ACHN (cell line): ENCODE results near the gene CDCA5.

Experiments
- DNase-seq: peaks from one replicate; pipeline ENCODE4 v3.0.0-alpha.2; 2015
- in situ Hi-C: cut with HindIII; loops from 2 replicates; pipeline ENCODE4 v1.10.0; 2017; ENCODE audit warnings: low sequenced_read_pairs, low pct_ligation_motif_present, low pct_unique_long_range_greater_than_20kb

Gene CDCA5

DNA sequence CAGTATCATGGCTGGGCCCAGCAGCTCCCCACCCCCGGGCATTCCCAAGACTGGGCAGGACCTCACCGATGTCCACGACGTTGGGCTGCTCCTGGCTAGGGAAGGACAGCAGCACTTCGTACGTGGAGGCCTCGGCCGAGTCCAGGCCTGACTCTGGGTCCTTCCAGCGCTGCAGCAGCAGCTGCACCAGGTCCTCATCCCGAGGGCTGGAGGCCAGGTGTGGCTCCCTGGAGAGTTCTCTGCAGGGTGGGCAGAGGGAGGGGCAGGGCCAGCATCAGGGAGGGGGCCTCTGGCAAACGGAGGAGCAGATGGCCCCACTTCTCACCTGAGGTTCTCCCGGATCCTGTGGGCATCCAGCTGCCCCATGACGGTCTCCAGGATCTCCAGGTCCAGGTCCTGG lies 25.8 kb downstream of the CDCA5 start:
- no peak for DNase-seq

DNA sequence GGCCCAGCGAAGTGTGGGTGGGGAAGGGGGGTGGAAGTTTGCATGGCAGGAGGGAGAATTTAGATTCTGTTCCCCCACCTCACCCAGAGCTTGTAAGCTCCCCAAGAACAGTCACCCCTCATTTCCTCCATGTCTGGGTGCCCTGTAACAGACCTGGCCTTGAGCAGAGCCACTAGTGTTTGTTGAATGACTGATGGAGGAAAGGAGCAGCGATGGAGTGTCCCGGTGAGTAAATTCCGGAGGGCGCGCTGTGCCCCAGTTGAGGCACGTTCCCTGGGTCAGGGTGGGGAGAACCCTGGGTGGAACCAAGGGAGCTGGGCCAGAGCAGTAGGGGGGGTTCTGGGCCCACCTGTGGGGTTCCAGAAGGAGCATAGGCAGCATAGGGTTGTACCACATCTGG lies 26.3 kb downstream of the CDCA5 start:
- in situ Hi-C loops: no loop called here
- DNase-seq: no peak

More for the DNA sequence above, 25.8 kb downstream of the CDCA5 start:
- in situ Hi-C loops: no loop called here

DNA sequence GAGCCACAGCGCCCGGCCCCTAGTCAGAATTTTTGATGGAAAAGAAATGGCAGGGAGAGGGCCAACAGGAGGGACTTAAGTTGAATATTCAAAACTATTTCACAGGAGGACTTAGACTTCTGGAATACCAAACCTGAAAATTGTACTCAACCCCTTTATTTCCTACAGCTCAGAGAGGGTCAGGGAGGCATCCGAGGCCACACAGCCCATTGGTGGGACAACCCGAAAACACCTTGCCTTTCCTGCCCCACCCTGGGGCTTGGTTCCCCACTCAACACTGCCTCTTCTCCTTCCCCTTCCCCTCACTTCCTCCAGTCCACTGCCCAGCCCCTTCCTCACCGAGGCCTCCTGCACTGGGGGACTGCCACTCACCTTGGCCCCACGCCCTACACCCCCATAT lies 26.8 kb downstream of the CDCA5 start:
- DNase-seq: no peak
- in situ Hi-C loops: no loop called here

DNA sequence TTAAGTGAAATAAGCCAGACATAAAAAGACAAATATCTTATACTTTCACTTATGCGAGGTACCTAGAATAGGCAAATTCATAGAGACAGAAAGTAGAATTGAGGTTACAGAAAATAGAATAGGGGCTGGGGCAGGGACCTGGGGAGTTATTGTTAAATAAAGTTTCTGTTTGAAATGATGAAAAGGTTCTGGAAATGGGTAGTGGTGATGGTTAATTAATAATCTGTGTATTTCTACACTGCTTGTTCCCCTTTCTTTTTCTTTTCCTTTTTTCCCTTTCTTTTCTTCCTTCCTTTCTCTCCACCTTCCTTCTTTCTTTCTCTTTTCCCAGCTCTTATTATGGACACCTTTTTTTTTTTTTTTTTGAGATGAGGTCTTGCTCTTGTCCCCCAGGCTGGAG lies 28.3 kb downstream of the CDCA5 start:
- DNase-seq: no peak
- in situ Hi-C loops: no loop called here

DNA sequence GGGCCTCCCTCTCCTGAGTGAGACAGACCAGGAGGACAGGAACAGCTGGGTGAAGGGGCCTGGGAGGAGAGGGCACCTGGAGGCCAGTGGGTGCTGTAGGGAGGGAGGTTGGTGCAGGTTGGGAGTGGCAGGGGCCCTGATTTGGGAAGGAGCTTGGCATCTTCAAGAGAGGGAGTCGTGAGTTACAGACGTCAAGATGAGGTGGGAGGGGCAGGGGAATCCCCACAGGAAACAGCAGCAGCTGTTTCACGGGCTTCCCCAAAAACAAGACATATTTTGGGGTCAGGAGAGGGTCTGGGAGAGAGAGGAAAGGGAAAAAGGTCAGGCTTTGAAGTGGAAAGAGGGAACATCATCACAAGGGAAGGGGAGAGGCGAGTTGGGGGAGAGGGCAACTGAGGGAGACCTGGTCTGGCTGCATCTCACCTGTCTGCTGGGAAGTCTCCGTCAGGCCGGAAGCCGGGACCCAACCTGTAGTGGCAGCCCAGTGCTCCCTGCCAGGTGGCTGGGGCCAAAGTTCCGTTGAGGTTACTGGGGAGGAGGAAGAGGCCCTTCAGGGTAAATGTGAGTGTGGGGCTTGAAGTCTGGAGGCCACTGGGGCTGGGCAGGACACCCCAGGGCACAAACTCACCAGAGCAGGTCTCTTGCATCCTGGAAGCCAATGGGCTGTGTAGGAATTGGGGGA lies 29.9 kb downstream of the CDCA5 start:
- DNase-seq: no peak
- in situ Hi-C loops: no loop called here

DNA sequence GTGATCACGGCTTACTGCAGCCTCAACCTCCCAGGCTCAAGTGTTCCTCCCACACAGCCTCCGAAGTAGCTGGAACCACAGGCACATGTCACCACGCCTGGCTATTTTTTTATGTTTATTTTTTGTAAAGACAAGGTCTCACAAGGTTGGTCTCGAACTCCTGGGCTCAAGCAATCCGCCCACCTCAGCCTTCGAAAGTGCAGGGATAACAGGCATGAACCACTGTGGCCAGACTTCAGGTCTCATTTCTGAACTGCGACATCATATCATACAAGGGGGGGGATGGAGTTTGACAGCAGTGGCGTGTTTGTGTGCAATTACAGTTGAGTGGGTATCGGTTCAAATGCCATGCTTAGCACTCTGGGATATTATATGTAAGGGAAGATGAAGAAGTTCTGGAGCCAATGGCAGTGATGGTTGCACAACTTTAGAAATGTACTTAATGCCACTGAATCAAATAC lies 32.4 kb downstream of the CDCA5 start:
- in situ Hi-C loops: no loop called here

DNA sequence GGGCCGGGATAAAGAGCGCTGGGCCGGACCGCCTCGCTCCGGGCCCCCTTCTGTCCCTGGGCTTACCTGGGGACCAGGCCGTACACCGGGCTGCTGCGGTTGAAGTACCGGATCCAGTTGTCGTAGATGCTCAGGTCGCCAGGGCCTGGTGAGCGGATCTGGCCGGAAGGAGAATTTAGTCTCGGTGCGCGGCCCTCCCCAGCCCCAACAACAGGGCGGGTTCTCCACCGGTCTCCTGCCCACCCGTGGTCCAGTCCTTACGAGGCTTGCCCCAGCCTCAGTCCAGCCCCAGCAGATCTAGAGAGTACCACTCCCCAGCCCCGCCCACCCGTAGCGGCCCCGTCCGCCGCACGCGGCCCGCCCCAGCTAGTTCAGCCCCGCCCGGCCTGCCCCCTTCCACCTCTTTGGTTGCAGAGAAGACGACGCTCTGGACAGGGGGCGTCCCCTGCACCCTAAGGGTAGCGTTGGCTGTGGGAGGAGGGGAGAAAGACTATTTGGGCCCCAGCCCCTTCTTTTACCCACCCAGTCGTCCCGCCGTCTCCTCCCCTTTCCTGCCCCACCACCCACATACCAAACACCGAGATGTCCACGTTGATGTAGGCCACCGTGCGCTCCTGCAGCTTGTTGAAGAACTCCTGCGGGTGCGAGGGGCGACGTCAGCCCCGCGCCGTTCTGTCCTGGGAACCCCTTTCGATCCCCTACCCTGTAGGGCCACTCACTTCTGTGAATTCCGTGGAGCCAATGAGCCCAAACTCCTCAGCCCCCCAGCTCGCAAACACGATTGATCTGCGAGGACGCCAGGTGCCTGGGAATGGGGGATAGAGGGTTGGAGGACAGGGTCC lies 36.0 kb downstream of the CDCA5 start:
- no peak for DNase-seq
- in situ Hi-C loops: no loop called here

More for the DNA sequence above, 32.4 kb downstream of the CDCA5 start:
- DNase-seq: no peak

DNA sequence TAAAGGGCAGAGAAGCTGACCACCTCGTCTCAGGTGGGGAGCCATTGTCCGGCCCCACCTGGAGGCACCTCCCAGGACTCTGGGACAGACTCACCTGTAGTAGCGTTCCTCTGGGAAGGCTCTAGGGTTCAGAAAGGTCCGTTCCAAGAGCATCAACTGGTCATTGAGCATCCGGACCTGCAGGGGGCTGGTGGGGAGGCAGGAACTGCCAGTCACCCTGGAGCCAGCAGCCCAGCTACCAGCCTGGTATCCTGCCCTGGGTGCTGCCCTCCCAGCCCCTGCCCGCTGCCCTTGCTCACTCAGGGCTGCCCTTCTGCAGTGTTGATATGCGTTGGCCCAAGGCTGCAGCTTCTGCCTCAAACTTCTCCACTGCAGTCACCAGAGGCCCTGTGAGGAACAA lies 38.1 kb downstream of the CDCA5 start:
- in situ Hi-C loops: no loop called here
- no peak for DNase-seq

DNA sequence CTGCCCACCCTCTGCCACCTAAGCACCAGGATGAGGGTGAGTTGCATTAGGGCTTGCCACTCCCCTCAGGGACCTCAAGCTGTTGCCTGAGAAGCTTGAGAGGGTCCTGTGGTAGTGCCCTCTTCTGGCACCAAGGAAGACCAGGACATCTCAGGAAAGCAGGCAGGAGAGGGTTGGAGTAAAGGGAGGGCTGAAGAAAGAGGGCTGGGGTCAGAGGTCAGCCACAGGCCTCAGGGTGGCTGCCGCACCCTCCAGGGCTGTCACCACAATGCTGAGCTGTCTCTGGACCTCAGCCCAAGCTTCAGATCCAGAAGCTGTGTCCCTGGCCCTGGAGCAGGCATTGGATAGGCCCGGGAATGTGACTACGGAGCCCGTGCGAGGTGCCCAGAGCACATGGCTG lies 38.8 kb downstream of the CDCA5 start:
- no peak for DNase-seq
- in situ Hi-C loops: no loop called here

DNA sequence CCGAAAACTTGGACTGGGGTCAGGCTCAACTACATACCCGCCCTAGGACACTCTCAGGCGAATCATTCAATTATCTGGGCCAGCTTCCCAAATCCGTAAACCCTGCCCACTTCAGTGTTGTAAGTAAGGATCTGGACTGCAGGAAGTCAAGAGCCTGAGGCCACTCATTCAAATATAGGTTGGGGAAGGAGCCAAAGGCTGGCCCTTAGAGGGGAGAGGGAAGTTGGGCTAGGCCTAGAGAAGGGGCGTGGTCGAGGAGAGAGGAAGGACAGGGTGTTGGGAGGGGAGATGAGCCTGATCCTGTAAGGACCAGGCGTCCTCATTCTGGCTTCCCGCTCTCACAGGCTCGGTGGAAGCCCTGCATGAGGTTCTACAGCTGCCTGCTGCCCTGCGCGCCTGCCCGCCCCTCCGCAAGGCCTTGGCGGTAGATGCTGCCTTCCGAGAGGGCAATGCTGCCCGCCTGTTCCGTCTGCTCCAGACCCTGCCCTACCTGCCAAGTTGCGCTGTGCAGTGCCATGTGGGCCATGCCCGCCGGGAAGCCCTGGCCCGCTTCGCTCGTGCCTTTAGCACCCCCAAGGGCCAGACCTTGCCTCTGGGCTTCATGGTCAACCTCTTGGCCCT lies 39.8 kb downstream of the CDCA5 start:
- DNase-seq: no peak
- in situ Hi-C loops: no loop called here

DNA sequence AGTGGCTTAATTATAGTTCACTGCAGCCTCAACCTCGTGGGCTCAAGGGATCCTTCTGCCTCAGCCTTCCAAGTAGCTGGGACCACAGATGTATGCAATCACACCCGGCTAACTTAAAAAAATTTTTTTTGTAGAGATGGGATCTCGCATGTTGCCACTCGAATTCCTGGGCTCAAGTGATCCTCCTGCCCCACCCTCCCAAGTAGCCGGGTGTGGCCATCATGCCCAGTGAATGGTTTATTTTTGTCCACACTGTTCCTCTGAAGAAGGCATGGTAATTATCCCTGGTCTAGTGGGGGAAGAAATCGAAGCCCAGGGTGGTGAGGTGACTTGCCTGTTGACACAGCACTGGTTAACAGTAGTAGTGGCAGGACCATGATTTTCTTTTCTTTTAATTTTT lies 40.9 kb downstream of the CDCA5 start:
- in situ Hi-C loops: no loop called here
- no peak for DNase-seq

DNA sequence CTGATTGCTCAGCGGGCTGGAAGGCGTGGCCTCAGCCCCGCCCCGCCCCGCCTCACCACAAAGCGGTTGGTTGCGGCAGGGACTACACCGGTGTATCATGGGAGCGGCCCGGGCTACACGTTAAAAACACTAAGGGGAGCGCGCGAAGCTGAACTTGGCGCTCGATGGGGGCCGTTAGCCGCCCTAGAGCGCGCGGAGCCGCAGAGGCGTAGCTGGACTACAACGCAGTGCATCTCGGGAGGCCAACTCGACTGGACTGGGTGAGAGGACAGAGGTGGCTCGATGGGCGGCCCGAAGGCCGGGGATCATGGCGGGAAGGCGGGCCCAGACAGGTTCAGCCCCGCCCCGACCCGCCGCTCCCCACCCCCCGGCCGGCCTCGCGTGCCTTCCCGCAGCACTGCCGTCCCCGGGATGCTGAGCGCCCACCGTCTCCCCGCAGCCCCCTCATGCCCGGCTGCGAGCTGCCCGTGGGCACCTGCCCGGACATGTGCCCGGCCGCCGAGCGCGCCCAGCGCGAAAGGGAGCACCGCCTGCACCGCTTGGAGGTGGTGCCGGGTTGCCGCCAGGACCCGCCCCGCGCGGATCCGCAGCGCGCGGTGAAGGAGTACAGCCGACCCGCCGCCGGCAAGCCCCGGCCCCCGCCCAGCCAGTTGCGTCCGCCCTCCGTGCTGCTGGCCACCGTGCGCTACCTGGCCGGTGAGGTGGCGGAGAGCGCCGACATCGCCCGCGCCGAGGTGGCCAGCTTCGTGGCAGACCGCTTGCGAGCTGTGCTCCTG lies 42.8 kb downstream of the CDCA5 start, which contains the start of gene SAC3D1:
TSS of gene SAC3D1 (plus strand) at position 364 of the 776 bp plus-strand sequence. CDS start at position 447, 83 bp downstream.
- in situ Hi-C loops: no loop called here
- DNase-seq: peak; percentile 93

DNA sequence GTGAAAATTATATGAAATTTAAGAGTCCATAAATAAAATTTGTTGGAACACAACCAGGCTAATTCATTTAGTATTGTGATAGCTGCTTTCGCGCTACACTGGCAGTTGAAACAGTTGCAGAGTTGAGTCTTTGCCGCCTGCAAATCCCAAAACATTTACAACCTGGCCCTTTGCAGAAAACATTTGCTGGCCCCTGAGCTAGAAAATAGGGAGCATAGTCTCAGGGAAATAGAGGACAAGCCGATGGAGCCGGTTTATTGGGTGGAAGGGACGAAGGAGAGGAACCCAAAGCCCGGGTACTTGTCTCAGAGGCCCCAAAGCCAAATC lies 43.4 kb downstream of the CDCA5 start:
- DNase-seq: no peak
- in situ Hi-C loops: no loop called here

DNA sequence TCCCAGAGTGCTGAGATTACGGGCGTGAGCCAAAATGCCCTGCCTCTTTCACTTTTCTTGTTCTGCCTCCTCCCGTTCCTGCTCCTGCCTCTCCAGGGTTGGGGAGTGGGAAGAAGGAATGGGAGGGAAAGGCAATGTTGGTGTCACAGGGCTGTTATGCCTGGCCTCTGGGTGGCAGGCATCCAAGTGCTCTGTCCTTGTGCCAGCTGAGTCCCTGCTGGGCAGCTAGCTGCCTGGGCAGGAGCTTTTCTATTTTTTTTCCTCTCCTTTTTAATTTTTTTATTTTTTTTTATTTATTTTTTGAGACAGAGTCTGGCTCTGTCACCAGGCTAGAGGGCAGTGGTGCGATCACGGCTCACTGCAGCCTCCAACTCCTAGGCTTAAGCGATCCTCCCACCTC lies 46.9 kb downstream of the CDCA5 start:
- in situ Hi-C loops: no loop called here

DNA sequence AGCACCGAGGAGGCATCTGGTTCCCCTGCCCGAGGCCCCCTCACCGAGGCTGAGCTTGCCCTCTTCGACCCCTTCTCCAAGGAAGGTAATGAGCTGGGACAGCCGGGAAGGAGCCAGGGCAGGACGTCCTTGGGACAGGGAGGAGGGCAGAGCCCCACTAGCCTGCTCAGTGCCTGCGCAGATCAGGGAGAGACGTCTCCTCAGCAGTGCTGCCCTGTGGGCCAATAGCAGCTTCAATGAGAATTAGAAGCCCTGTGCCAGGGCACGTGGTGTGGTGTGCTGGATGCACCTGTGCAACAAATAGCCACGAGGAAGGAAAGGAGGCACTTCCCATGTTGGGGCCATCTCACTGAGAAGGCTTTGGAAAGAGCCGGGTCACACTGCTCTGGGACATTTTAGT lies 48.3 kb downstream of the CDCA5 start:
- no peak for DNase-seq
- in situ Hi-C loops: no loop called here

More for the DNA sequence above, 46.9 kb downstream of the CDCA5 start:
- DNase-seq: no peak

DNA sequence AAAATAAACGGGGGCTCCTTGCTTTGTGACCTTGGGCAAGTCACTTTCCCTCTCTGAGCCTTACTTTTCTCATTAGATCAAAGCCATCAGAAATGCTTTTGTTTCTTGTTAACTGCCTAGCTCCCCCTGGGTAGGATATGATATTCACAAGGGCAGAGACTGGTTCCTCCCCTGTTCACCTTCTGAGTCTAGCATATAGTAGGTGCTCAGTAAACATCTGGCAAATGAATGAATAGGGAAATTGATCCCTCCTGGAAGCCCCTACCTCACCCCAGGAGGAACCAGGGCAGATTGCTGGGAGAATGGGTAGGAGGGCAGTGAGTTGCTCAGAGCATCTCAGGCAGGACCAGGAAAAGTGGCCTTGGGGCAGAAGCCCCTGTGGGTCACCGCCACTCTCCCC lies 49.4 kb downstream of the CDCA5 start:
- in situ Hi-C loops: no loop called here

DNA sequence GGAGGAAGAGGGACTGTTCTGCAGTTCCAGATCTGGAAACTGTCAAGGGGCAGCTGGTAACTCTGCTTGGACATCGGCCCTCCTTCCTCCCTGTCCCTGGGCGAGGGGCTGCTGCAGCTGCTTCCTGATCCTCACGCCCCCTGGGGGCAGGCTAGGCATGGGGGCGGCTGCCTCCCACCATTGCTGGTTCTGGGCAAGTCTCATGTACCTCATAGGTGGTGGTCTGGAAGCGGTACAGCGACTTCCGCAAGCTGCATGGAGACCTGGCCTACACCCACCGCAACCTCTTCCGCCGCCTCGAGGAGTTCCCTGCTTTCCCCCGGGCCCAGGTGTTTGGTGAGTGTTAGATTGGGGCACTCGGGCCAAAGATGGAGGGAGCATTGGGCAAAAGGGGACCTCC lies 51.6 kb downstream of the CDCA5 start:
- DNase-seq: no peak
- in situ Hi-C loops: no loop called here

More for the DNA sequence above, 49.4 kb downstream of the CDCA5 start:
- no peak for DNase-seq
